ENCODE measurements around the gene TUBGCP2.
"Not testable (repeated sequence)": the region's sequence is repeated elsewhere in the genome, so short reads cannot be mapped to it uniquely, and the experiment has no call there.

The TUBGCP2 gene

GRCh38 chr10:133277277-133277992 is 31.2 kb downstream of the TUBGCP2 start:
- DNase-seq = no peak

DNA sequence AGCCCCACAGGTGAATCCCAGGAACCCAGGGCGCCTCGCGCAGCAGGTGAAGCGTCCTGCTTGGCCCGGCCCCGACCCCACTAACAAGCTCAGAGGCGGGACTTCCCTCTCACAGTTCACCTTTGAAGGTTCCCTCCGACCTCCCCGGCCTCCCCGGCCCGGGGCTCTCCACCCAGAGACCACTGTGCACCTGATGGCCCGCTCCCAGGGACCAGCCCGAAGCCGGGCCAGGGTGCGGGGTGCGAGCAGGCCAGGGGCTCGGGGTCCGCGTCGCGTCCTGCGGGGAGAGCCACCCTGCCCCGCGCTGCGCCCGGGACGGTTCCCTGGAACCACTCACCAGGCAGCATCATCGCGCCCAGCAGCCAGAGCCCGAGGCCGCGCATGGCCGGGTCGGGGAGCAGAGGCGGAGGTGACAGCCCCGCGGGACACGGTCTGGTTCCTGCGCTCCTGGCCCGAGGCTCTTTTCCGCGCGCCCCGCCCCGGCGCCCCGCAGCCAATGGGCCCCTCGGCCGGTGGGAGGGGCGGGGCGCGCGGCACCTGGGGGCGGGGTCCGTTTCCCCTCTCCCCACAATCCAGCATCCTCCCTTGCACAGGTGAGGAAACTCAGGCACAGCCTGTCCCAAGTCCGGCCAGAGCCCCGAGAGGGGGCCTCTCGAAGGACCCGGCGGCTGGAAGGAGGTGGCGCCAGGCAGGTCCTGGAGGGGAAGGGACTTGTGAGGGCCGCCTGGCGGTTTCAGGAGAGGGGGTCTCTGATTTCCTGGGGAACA is 32.1 kb downstream of the TUBGCP2 start, which contains the start of gene ADAM8:
TSS of gene ADAM8 (minus strand) at position 434 of the 767 bp plus-strand sequence. CDS start at position 383, 51 bp downstream.
- DNase-seq = no peak

DNA sequence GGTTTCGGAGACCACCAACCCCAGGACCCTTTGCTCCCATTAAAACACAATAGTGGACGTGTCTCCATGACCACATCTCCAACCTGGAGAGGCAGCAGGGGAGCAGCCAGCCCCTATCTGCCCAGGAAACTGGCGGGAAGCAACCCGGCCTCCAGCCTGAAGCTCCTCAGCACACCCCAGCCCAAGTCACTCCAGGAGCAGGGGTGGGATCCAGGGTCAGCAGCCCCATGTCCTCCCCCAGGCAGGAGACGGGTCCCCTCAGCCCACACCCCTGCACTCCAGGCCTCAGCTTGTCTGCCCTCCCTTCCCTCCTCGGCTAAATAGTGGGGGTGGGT is 32.6 kb downstream of the TUBGCP2 start:
- DNase-seq = no peak

DNA sequence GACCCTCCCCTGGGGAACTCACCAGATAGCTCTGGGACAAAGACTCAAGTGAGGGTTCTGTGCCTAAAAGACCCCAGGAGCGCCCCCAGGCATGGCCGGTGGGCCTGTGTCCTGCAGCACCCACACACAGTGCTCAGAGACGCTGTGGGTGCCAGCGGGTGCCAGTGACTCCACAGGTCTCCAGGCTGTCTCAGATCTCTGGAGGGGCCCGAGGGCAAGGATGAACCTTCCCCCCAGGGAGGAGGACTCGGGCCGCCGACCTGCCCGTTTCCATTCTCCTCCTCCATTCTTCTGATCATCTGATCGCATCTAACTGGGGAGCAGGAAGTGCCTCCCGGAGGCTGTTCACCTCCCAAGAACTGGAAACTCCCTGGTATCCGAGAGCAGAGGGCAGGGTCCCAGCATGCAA is 33.0 kb downstream of the TUBGCP2 start:
- DNase-seq = no peak

GRCh38 chr10:133274751-133275683 is 33.7 kb downstream of the TUBGCP2 start:
- no peak for DNase-seq

DNA sequence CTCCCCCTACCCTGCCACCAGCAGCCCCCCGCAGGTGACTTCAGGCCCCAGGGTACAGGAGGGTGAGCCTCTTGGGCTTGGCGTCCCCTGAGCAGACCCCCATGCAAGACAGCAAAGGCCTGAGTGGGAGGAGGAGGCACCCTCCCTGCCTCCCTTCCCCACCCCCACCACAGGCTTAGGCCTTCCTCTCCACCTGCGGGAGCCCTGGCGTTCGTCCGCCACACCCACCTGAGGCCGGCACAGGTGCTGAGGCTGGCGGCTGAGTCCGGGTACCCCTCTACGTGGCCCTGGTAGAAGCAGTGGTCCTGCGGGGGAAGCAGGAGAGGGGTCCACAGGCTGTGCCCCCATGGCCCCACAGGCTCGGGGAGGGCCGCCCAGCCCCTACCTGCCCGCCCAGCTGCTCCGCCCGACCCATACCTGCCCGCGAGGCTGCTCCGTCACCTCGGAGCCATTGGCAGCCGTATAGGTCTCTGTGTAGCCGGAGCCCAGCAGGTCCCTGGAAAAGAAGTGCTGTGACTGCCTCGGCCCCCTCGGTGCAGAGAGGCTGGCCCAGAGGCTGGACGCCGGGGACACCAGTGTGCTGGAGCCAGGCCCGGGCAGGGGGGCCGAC is 35.0 kb downstream of the TUBGCP2 start:
- DNase-seq = no peak

DNA sequence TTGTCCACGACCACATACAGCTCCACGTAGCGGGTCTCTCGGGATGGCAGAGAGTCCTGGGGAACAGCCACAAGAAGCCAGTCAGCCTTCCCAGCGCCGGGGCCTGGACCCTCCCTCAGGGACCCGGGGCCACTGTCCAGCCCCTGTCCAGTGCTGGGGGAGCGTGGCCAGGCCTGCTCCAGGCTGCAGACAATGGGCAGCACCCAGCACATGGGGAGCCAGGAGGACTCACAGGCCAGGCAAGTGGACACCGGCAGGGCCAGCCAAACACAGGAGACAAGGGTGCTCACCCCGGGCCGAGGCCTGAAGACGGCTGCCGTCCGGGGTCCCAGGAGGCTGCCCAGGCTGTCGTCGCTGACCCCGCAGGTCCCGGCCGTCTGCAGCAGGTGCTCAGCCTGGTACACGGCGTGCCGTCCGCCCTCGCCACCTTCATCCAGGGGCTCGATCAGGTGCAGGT is 35.7 kb downstream of the TUBGCP2 start:
- DNase-seq = no peak

DNA sequence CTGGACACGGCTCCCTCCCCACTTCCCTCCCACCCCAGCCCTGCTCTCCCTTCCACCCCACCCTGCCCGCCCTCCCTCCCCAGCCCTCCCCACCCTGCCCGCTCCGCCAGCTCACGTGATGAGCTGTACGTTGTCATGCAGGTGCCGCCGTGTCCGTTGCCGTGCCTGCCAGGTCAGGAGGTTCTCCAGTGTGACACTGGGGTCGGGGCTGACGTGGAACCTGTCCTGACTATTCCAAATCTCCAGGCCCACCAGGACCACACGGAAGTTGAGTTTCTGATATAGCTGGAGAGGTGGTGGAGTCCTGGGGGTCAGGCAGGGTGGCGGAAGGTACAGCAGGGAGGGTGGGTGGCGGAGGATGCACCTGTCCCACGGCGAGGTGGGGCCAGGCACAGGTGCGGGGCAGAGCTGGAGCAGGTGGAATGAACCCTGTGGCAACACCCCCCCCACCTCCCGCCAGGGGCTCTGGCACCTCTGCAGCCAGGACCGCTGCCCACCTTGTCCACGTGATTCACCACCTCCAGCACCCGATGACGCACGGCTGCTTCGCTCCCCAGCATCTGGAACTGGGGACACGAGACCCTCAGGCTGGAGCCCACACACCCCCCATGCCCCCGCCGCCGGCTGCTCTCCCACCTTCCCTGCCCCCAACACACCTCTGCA is 36.2 kb downstream of the TUBGCP2 start:
- no peak for DNase-seq

- DNase-seq = no peak
Measured at GRCh38 chr10:133271521-133272300, 37.0 kb downstream of the TUBGCP2 start.

- no peak for DNase-seq
Measured at GRCh38 chr10:133270773-133271297, 37.8 kb downstream of the TUBGCP2 start.

GRCh38 chr10:133270204-133270603 is 38.5 kb downstream of the TUBGCP2 start:
- DNase-seq = no peak

GRCh38 chr10:133269367-133269766 is 39.3 kb downstream of the TUBGCP2 start:
- DNase-seq = no peak

GRCh38 chr10:133268532-133268931 is 40.1 kb downstream of the TUBGCP2 start:
- DNase-seq = no peak

DNA sequence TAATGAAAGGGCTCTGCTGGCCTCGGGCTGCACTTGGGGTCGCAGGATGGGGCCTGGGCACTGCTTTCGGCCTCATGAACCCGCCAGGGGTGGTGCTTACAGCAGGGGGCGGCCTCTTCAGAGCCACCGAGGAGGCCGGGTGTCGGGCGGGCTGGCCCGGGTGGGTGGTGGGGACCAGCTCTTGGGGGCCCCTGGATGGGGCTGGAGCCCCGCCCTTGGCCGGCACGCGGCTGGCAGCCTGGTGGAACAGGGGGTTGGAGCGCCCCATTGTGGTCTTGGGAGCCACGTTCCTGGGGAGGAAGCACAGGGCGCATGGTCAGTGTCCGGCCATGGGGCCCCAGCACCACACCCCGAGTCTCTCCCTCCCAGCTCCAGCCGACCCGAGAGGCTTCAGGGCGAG is 40.8 kb downstream of the TUBGCP2 start:
- no peak for DNase-seq

GRCh38 chr10:133267293-133267692 is 41.4 kb downstream of the TUBGCP2 start:
- no peak for DNase-seq

- DNase-seq = no peak
Measured at GRCh38 chr10:133266056-133266795, 42.4 kb downstream of the TUBGCP2 start.

DNA sequence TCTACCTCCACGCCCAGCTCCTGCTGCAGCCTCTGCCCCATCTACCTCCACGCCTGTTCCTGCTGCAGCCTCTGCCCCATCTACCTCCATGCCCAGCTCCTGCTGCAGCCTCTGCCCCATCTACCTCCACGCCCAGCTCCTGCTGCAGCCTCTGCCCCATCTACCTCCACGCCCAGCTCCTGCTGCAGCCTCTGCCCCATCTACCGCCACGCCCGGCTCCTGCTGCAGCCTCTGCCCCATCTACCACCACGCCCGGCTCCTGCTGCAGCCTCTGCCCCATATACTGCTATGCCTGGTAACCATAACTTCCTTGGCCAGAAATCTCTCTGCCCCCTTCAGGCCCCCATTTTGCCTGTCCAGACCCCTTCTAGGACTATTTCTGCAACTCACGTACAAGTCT is 43.6 kb downstream of the TUBGCP2 start:
- DNase-seq = not testable (repeated sequence)

DNA sequence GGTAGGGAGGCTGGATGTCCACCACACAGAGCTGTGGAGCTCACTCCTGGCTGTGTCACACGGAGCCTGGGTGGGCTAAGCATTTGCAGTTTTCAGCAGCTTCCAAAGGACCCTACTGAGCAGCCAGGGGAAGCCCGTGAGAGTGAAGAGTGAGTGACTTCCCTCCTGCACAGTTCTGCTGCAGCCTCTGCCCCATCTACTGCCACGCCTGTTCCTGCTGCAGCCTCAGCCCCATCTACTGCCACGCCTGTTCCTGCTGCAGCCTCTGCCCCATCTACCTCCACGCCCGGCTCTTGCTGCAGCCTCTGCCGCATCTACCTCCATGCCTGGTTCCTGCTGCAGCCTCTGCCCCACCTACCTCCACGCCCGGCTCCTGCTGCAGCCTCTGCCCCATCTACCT is 44.2 kb downstream of the TUBGCP2 start:
- DNase-seq = no peak

DNA sequence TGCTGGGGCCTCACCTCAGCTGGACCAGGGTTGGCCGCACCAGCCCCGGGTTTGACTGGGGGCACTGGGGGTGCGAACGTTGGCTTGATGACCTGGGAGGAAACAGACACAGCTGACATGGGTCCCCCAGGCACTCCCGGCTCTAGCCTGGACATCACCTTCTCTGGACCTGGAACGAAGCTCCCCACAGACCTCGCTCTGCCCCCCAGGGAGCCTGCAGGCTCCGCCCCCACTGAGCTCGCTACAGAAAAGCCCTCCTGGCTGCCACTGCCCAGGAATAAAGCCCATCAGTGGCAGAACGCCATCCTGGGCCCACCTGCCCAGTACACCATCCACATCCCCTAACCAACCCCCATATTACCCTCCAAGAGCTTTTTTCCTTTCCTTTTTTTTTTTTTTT is 45.0 kb downstream of the TUBGCP2 start:
- DNase-seq = no peak

- no peak for DNase-seq
Measured at GRCh38 chr10:133262696-133263095, 46.0 kb downstream of the TUBGCP2 start.

Data from NCI-H1694 (cell line).